T-helper 17 cell (primary cell): Measurements from ENCODE around the gene PEX16. TPM values are rescaled to one million over a fixed set of nuclear protein-coding genes. Genes with fewer than 3 reads are reported as not detected.
A peak's percentile ranks its signal among the peaks of the same experiment; 100 is the strongest.

Experiments used
- ATAC-seq: fragments of 150-1000 bp; cut with Tn5 transposase; 2 replicates; pipeline ENCODE4 v1.10.0; 2021; ENCODE audit warnings: mild to moderate bottlenecking, moderate library complexity
- DNase-seq, 3 donors: peaks; one replicate each; pipeline versions ENCODE4 v3.0.0 to v3.0.0-alpha.2; 2020 to 2021
- H3K9me3 ChIP-seq: one replicate; pipeline ENCODE4 v1.7.0; 2013; ENCODE audit warnings: low read length, mild to moderate bottlenecking; ENCODE audit not compliant: control insufficient read depth, poor library complexity, severe bottlenecking
- H3K27ac Mint-ChIP-seq: one replicate; pipeline ENCODE4 v1.8.0; 2022; ENCODE audit warnings: mild to moderate bottlenecking, moderate library complexity, mixed read lengths
- H3K27me3 Mint-ChIP-seq: one replicate; pipeline ENCODE4 v1.8.0; 2022; ENCODE audit warnings: mixed read lengths
- H3K36me3 Mint-ChIP-seq: one replicate; pipeline ENCODE4 v1.8.0; 2022; ENCODE audit warnings: low read depth, mixed read lengths
- H3K4me1 Mint-ChIP-seq: one replicate; pipeline ENCODE4 v1.8.0; 2022; ENCODE audit warnings: mild to moderate bottlenecking, mixed read lengths
- H3K4me3 Mint-ChIP-seq: one replicate; pipeline ENCODE4 v1.8.0; 2022; ENCODE audit warnings: mild to moderate bottlenecking, moderate library complexity, mixed read lengths
- total RNA-seq, 4 donors: library from RNA in 2 of 4; stranded (reverse) in 2 of 4; gene quantifications; one replicate each; pipeline ENCODE4 v1.2.3 and lab custom pipeline; 2022 to 2026

Gene PEX16
- 10 to 100 TPM; 59.1 to 64.2 TPM for total RNA-seq
- total RNA-seq (lab: John Stamatoyannopoulos, UW), result 43.0 to 56.4 reads per million in 2 donors

GRCh38 chr11:45917623-45918330 lies at the start of gene PEX16:
Gene PEX16 (minus strand): TSS chr11:45917877. CDS start chr11:45917811, 66 bp downstream.
- Mint-ChIP-seq H3K27me3 (no peaks in the 10 kb centered on the region), H3K36me3 (peaks cover 4% of the 10 kb centered on the region), H3K4me1 (peaks cover 41% of the 10 kb centered on the region), H3K27ac (peak within 1 kb of the TSS; percentile 95), H3K4me3 (peak within 1 kb of the TSS; percentile 96)
- DNase-seq (peak; percentile 89 to 96 (median 91)), ATAC-seq (peak; percentile 91)
- H3K9me3 ChIP-seq, result no peaks in the 10 kb centered on the region

- H3K36me3 Mint-ChIP-seq, result peaks cover 2% of the 10 kb centered on the region
- no peaks in the 10 kb centered on the region for H3K4me1 Mint-ChIP-seq
- H3K9me3 ChIP-seq, result no peaks in the 10 kb centered on the region
- no peak overlapping the region for H3K27ac Mint-ChIP-seq
- no peaks in the 10 kb centered on the region for H3K27me3 Mint-ChIP-seq
- DNase-seq (peak; percentile 18 to 34 (median 30)), ATAC-seq (peak; percentile 98)
- no peak overlapping the region for H3K4me3 Mint-ChIP-seq
Observed at GRCh38 chr11:45964911-45965389, 47.3 kb upstream of the PEX16 start.

GRCh38 chr11:45961751-45962240 lies 44.1 kb upstream of the PEX16 start:
- no peaks in the 10 kb centered on the region for H3K9me3 ChIP-seq
- no peak for DNase-seq
- H3K4me1 Mint-ChIP-seq, result peaks cover 9% of the 10 kb centered on the region
- no peak overlapping the region for H3K27ac Mint-ChIP-seq
- no peak for ATAC-seq
- H3K4me3 Mint-ChIP-seq, result no peak overlapping the region
- no peaks in the 10 kb centered on the region for H3K36me3 Mint-ChIP-seq
- H3K27me3 Mint-ChIP-seq, result no peaks in the 10 kb centered on the region

- H3K4me1 Mint-ChIP-seq, result peaks cover 9% of the 10 kb centered on the region
- H3K9me3 ChIP-seq, result no peaks in the 10 kb centered on the region
- no peaks in the 10 kb centered on the region for H3K27me3 Mint-ChIP-seq
- no peak for DNase-seq
- H3K27ac Mint-ChIP-seq, result no peak overlapping the region
- ATAC-seq, result no peak
- H3K36me3 Mint-ChIP-seq, result peaks cover 4% of the 10 kb centered on the region
- no peak overlapping the region for H3K4me3 Mint-ChIP-seq
Observed at GRCh38 chr11:45960387-45961095, 42.9 kb upstream of the PEX16 start.

GRCh38 chr11:45959851-45960250 lies 42.2 kb upstream of the PEX16 start:
- peaks cover 6% of the 10 kb centered on the region for H3K36me3 Mint-ChIP-seq
- H3K27ac Mint-ChIP-seq, result no peak overlapping the region
- DNase-seq (no peak), ATAC-seq (no peak)
- H3K4me1 Mint-ChIP-seq, result peaks cover 9% of the 10 kb centered on the region
- no peak overlapping the region for H3K4me3 Mint-ChIP-seq
- no peaks in the 10 kb centered on the region for H3K27me3 Mint-ChIP-seq
- H3K9me3 ChIP-seq, result no peaks in the 10 kb centered on the region

- ATAC-seq (no peak), DNase-seq (no peak)
- no peak overlapping the region for H3K27ac Mint-ChIP-seq
- H3K4me3 Mint-ChIP-seq, result no peak overlapping the region
- H3K9me3 ChIP-seq, result no peaks in the 10 kb centered on the region
- H3K27me3 Mint-ChIP-seq, result no peaks in the 10 kb centered on the region
- peaks cover 11% of the 10 kb centered on the region for H3K36me3 Mint-ChIP-seq
- H3K4me1 Mint-ChIP-seq, result peaks cover 2% of the 10 kb centered on the region
Observed at GRCh38 chr11:45949992-45950407, 32.3 kb upstream of the PEX16 start.

- Mint-ChIP-seq H3K4me1 (peaks cover 5% of the 10 kb centered on the region), H3K27me3 (no peaks in the 10 kb centered on the region), H3K36me3 (peaks cover 14% of the 10 kb centered on the region), H3K27ac (no peak overlapping the region), H3K4me3 (no peak overlapping the region)
- ATAC-seq, result no peak
- H3K9me3 ChIP-seq, result no peaks in the 10 kb centered on the region
- DNase-seq, result no peak
Observed at GRCh38 chr11:45948356-45948755, 30.7 kb upstream of the PEX16 start.

GRCh38 chr11:45947885-45948284 lies 30.2 kb upstream of the PEX16 start:
- Mint-ChIP-seq H3K4me1 (peaks cover 5% of the 10 kb centered on the region), H3K27me3 (no peaks in the 10 kb centered on the region), H3K36me3 (peaks cover 14% of the 10 kb centered on the region), H3K4me3 (no peak overlapping the region), H3K27ac (no peak overlapping the region)
- no peak for DNase-seq
- no peak for ATAC-seq
- H3K9me3 ChIP-seq, result no peaks in the 10 kb centered on the region

- Mint-ChIP-seq H3K27ac (peak overlapping the region; percentile 34), H3K36me3 (peaks cover 14% of the 10 kb centered on the region)
Observed at GRCh38 chr11:45945397-45945999, 27.8 kb upstream of the PEX16 start.

GRCh38 chr11:45942381-45942780 lies 24.7 kb upstream of the PEX16 start:
- Mint-ChIP-seq H3K4me1 (peaks cover 5% of the 10 kb centered on the region), H3K4me3 (no peak overlapping the region), H3K27me3 (no peaks in the 10 kb centered on the region), H3K36me3 (peaks cover 10% of the 10 kb centered on the region), H3K27ac (no peak overlapping the region)
- ATAC-seq (no peak), DNase-seq (no peak)
- no peaks in the 10 kb centered on the region for H3K9me3 ChIP-seq

More at GRCh38 chr11:45945397-45945999, 27.8 kb upstream of the PEX16 start:
- Mint-ChIP-seq H3K4me1 (peaks cover 5% of the 10 kb centered on the region), H3K27me3 (no peaks in the 10 kb centered on the region), H3K4me3 (no peak overlapping the region)
- ATAC-seq, result no peak
- no peak for DNase-seq
- H3K9me3 ChIP-seq, result no peaks in the 10 kb centered on the region

GRCh38 chr11:45941285-45941684 lies 23.6 kb upstream of the PEX16 start:
- ATAC-seq (no peak), DNase-seq (no peak)
- peaks cover 10% of the 10 kb centered on the region for H3K36me3 Mint-ChIP-seq
- H3K9me3 ChIP-seq, result no peaks in the 10 kb centered on the region
- H3K4me3 Mint-ChIP-seq, result no peak overlapping the region
- H3K27me3 Mint-ChIP-seq, result no peaks in the 10 kb centered on the region
- peaks cover 5% of the 10 kb centered on the region for H3K4me1 Mint-ChIP-seq
- H3K27ac Mint-ChIP-seq, result no peak overlapping the region

GRCh38 chr11:45939836-45940235 lies 22.2 kb upstream of the PEX16 start:
- Mint-ChIP-seq H3K36me3 (peaks cover 3% of the 10 kb centered on the region), H3K4me3 (no peak overlapping the region), H3K27me3 (no peaks in the 10 kb centered on the region), H3K4me1 (peaks cover 3% of the 10 kb centered on the region), H3K27ac (no peak overlapping the region)
- no peaks in the 10 kb centered on the region for H3K9me3 ChIP-seq
- ATAC-seq (no peak), DNase-seq (no peak)

- H3K4me1 Mint-ChIP-seq, result no peaks in the 10 kb centered on the region
- ATAC-seq, result no peak
Observed at GRCh38 chr11:45937916-45938315, 20.2 kb upstream of the PEX16 start.

More at GRCh38 chr11:45937916-45938315, 20.2 kb upstream of the PEX16 start:
- Mint-ChIP-seq H3K4me3 (no peak overlapping the region), H3K27me3 (no peaks in the 10 kb centered on the region), H3K27ac (no peak overlapping the region), H3K36me3 (no peaks in the 10 kb centered on the region)
- no peaks in the 10 kb centered on the region for H3K9me3 ChIP-seq
- DNase-seq, result no peak
